NCI-H2029 treated with DMSO at 0.1 percent for 48 hours (cell line): ENCODE measurements around the gene RGS7.
"Not testable (repeated sequence)": the region's sequence is repeated elsewhere in the genome, so short reads cannot be mapped to it uniquely, and the experiment has no call there.

Experiments
- DNase-seq: peaks from one replicate; lab custom pipeline; 2025; lab: John Stamatoyannopoulos, UW

The RGS7 gene

GRCh38 chr1:240976685-240977084 is 380.3 kb downstream of the RGS7 start:
- DNase-seq = no peak

DNA sequence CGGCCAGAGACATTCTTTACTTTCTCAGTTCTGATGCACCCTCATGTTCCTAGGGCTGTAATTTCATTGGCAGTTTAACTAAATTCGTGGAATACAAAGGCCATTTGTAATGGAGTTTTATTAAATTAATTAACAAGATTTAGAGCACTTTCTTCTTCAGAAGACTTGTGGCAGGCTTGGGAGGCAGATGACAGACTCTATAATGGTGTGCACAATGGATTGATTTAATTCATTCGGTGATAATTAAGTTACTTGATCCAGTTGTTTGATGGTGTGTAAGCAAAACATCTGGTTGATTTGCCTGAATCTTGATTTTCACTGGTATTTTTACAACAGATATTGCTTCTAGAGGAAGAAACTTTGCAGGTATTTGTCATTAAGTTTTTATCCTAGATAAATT is 383.1 kb downstream of the RGS7 start:
- no peak for DNase-seq

DNA sequence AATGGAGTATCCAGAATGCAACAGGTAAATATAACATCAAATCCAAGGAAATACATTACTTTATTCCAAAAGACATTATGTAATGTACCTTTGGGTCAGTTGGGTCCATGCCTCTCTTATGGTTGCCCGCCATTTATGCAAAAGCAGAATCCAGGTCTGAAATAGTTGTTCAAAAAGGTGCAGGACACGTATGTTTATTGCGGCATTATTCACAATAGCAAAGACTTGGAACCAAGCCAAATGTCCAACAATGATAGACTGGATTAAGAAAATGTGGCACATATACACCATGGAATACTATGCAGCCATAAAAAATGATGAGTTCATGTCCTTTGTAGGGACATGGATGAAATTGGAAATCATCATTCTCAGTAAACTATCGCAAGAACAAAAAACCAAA is 384.9 kb downstream of the RGS7 start:
- DNase-seq = not testable (repeated sequence)

GRCh38 chr1:240970253-240970652 is 386.8 kb downstream of the RGS7 start:
- DNase-seq = no peak

GRCh38 chr1:240968864-240969263 is 388.1 kb downstream of the RGS7 start:
- no peak for DNase-seq

GRCh38 chr1:240967070-240967724 is 389.8 kb downstream of the RGS7 start:
- DNase-seq = no peak

DNA sequence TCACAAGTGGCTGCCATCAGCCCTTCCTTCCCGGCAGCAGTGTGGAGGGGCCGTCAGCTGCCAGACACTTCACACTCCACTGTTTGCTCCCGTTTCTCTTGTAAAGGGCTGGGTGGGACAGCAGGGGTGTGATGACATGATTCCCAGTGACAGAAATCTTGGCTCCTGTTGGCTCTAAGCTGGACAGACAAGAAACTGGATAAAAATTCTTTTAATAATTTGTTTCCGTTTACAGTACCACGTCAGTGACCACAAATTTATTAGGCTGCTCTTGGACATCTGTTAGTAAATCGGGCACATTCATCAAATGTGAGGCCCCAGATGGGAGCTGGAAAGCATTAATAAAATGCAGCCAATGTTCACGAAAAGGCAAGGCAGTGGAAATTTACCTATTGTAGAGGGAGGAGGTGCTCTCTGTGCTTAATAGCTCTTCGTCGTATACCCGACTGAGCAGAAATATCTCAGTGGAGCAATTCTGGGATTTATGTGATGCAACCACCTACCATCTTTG is 391.4 kb downstream of the RGS7 start:
- peak; percentile 29 for DNase-seq

GRCh38 chr1:240962086-240962485 is 394.9 kb downstream of the RGS7 start:
- DNase-seq = no peak

- no peak for DNase-seq
Measured at GRCh38 chr1:240956424-240956823, 400.6 kb downstream of the RGS7 start.

- no peak for DNase-seq
Measured at GRCh38 chr1:240956020-240956419, 401.0 kb downstream of the RGS7 start.

DNA sequence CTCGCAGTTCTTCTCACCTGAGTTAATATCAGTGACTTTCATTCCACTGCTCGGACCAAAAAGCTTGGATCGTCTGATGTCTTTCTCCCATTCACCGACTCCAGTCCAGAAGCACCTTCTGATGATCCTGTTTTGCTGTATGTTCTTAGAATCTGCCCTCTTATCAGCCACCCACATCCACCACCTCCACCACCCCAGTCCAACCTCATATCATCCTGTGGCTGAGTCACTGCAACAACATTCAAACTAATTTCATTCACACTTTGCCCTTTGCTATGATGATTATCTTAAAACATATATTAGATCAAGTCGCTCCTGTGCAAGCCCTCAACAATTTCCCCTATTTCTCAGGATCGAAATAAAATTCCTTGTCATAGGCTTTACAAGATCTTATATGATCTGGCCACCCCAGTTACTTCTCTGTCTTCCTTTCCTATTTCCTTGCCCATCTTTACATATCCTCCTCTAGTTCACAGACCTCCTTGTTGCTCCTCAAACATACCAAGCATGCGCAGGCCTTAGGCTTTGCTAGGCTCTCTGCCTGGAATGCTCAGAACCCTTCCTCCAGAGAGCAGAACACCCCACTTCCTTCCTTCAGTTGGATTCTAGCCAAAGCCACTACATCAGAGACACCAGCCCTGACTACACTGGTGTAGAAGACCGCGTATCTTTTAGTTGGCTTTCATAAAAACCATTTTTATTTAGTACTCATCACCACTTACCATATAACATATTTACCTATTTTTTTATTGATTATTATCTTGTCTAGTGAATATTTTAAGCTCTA is 409.4 kb downstream of the RGS7 start:
- no peak for DNase-seq

DNA sequence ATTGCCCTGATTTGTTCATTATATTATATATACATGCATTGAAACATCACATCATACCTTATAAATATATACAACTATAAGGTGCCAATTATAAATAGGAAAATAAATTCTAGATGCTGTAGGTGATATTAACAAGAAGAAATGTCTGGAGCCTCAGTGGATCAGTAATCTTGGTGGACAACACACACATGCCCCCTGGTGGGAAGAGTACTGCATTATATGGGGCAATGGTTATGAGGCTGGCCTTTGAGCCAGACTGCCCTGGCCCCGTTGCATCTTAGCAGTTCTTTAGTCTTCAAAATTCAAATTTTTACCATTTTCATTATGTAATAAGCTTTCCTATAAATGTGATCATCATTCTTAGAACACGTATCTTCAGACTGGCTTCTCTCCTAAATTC is 410.1 kb downstream of the RGS7 start:
- no peak for DNase-seq

GRCh38 chr1:240942901-240943300 is 414.1 kb downstream of the RGS7 start:
- DNase-seq = no peak

- DNase-seq = no peak
Measured at GRCh38 chr1:240941701-240942370, 415.2 kb downstream of the RGS7 start.

DNA sequence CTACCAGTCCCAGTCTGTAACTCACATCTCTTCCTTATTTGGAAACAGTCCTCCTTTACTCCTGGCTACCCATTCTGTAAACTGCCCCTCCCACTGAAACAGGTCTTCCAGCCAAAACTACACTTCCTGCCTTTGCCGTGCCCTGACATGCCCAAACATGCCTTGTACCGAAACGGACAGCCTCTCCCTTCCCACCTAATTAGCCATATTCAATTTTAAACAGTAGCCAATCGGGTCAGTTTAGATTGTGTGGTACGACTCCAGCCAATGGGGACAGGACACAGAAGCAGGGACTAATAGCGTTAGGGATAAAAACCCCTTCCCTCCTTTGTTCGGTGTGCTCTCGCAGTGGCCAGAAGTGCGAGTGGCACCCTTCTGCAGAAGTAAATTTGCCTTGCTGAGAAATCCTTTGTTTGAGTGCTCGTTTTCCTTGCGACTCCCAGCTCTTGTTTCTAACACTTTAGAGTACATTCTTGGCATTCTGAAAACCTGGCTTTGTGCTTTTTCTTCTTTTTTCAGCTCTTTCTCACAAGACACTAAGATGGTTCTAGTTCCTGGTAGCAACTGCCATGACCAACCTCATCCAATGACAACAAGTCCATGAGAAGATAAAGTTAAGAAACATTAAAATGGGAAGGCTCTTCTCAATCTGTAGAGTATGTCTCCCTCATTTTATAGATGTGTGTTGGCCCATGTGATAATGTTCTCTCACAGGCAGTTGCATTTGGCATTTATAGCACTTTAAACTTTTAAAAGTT is 419.9 kb downstream of the RGS7 start:
- no peak for DNase-seq

GRCh38 chr1:240935920-240936319 is 421.1 kb downstream of the RGS7 start:
- no peak for DNase-seq

GRCh38 chr1:240931031-240931430 is 426.0 kb downstream of the RGS7 start:
- no peak for DNase-seq

- DNase-seq = no peak
Measured at GRCh38 chr1:240928265-240928664, 428.7 kb downstream of the RGS7 start.

GRCh38 chr1:240927821-240928220 is 429.2 kb downstream of the RGS7 start:
- no peak for DNase-seq

DNA sequence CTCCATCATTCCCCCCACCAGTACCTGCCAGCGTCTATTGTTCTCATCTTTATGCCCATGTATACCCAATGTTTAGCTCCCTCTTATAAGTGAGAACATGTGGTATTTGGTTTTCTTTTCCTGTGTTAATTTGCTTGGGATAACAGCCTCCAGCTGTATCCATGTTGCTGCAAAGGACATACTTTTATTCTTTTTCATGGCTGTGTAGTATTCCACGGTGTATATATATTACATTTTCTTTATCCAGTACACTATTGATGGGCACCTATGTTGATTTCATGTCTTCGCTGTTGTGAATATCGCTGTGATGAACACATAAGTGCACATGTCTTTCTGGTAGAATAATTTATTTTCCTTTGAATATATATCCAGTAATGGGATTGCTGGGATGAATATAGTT is 431.7 kb downstream of the RGS7 start:
- DNase-seq = no peak

DNA sequence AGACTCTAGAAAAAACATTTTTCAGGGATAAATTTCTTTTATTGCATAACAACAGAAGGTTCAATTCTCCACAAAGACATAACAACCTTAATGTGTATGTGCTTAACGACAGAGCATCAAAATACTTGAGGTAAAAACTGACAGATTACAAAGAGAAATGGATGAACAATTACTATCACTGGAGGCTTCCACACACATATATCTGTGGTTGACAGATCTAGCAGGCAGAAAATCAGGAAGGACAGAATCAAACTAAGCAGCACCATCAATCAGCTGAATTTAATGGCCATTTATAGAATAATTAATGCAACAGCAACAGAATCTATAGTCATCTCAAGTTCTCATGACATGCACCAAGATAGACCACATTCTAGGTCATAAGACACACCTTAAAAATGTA is 439.0 kb downstream of the RGS7 start:
- no peak for DNase-seq

DNA sequence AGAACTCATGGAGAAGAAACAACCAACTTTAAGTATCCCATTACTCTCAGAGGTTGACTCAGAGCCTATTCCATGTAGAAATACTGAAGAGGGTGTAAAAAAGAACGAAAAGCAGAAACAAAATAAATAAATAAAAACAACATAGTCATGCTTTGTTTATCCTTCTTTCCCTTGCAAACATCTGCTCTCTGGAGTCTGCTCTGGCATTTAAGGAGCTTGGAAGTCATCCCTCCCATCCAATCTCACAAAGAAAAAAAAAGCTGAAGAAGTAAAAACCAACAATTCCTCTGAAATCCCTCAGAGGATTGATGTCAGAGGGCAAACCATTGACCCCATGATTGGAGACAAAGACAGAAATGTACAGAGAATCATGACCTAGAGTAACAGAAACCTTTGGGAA is 442.5 kb downstream of the RGS7 start:
- DNase-seq = no peak
